ENCODE measurements around the gene POLR1E.

POLR1E gene

DNA sequence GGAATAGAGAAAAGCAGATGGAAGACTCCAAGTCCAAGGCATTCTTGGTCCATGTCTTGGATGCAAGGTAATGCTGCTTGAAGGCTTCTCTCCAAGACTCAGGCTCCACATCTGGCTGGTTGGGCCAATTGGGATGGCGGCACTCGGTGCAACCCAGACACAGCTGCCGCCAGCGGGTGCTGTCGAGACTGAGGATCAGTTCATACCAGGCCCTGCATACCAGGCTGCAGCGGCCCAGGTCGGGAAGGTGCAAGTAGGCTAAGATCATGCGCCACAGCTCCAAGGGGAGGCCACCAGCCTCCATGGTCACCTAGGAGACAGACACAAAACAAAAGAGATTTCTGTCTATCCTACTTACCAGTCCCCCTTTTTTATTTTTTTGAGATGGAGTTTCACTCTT, 55.7 kb downstream of the POLR1E start:
- no peak for DNase-seq

DNA sequence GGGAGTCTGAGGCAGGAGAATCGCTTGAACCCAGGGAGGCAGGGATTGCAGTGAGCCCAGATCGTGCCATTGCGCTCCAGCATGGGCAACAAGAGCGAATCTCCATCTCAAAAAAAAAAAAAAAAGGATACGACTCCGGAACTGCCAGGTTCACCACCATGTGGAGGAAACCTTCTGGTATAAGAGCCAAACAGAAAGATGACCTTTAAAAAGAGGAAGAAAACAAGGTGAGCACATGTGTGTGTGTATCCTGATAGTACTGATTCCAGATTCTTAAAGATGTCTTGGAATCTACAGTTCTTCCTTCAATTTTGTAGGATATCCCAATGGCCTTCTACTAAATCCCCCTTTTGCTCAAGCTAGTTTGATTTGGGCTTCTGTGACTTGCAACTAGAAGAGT, 56.7 kb downstream of the POLR1E start:
- DNase-seq, result no peak

DNA sequence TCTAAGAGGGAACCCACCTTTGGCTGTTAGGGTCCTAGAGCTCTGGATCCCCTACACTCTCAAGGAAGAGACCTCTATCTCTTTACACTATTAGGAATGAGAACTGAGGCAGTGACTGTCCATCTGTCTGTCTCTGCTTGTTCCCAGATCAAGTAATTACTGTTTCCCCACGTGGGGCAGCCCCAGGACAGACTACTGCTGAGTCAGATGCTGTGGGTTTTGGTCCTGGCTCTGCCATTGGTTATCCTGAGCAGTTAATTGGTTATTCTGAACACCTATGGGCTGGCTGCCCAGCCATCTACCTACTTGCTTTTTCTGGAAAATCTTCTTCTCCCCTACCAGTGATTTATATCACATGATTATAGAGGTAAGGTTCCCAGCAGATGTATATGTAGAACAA, 57.1 kb downstream of the POLR1E start:
- DNase-seq, result no peak

DNA sequence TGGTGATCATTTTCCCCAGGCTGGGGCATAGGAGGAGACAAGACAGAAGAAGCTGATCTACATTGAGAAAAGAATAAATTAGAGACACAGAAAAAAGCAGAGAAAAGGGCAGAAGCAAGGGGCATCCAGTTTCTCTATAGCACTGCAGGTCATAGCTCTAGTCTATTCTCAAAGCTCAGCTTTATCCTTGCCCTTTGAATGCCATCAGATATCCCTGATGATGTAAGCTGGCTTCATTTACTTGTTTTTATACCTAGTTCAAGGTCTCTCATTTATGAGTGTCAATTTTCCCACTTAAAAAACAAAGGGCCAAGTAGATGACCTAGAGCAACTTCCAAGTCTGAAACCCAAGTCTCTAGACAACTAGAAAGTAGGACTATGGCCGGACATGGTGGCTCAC, 57.7 kb downstream of the POLR1E start:
- DNase-seq, result no peak

DNA sequence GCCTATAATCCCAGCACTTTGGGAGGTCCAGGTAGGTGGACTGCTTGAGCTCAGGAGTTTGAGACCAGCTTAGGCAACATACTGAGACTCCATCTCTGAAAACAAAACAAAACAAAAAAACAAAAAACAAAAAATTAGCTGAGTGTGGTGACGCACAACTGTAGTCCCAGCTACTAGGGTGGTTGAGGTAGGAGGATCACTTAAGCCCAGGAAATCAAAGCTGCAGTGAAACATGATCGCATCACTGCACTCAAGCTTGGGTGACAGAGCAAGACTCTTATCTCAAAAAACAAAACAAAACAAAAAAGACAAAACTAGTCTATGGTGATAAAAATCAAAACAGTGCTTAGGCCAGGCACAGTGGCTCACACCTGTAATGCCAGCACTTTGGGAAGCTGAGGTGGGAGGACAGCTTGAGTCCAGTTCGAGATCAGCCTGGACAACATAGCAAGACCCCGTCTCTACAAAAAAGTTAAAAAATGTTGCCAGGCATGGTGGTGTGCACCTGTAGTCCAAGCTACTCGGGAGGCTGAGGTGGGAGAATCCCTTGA, 61.7 kb downstream of the POLR1E start:
- DNase-seq, result no peak

DNA sequence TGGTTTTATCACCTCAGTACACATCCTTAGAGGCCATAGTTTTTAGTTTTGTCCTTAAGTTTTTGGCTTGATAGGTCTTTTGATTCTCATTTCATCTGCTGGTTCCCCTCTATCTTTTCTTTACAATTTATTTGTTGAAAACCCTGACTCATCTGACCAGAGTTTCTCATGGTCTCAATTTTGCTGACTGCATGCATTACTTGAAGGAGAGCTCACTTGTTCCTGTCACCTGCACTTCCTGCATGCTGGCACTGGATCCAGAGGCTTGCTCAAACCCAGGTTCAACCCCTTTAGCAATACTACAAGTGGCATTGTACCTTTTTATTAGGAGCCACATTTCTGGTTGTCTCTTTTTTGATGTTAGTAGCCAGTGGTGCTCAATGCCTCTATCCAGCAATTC, 63.8 kb downstream of the POLR1E start:
- DNase-seq, result no peak

DNA sequence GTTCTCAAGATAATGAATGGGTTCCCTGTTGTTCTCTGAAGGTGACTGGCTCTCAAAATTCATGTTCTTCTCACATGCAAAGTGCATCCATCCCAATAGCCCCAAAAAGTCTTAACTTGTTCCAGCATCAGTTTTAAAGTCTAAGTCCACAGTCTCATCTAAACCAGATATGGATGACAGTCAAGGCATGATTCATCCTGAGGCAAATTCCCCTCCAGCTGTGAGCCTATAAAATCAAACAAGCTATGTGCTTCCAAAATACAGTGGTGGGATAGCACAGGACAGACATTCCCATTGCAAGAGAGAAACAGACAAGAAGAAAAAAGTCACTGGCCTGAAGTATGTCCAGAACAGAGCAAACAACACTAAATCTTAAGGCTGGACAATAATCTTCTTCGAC, 65.0 kb downstream of the POLR1E start:
- DNase-seq, result no peak

DNA sequence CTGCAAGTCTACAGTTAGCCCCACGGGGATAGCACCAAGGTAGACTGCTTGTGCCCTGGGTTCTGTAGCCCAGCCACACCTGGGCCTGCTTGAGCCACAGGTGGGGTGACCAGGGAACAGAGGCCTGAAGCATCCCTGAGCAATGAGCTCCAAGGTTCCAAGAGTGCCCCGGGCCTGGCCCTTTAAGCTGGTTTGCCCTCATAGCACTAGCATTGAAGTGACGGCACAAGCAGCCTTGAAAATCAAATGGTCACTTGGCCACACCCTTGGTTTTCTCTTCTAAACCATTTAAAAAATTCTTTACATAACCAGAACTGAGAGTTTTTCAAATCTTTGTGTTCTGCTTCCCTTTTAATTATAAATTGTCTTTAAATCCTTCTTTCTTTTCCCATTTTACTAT, 65.7 kb downstream of the POLR1E start:
- no peak for DNase-seq

DNA sequence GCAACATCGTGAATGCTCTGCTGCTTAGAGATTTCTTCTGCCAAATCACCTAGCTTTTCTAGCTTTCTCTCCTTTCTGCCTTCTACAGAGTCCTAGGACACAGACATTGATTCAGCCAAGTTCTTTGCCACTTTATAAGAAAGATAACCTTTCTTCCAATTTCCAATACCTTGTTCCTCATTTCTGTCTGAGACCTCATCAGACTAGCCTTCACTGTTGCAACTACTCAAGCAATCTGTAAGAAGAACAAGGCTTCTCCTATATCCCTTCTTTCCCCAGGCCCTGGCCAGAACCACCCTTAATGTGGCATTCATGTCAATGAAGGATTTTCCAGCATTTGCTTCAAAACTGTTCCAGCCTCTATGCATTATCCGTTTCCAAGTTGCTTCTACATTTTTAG, 66.1 kb downstream of the POLR1E start:
- DNase-seq, result no peak

Measured in 8988T (cell line).